Transverse colon (tissue), 3 donors: Measurements from ENCODE around the gene HECTD2.

ENCODE experiments used
- CTCF ChIP-seq, 5 experiments: fragments of 200-600 bp in 3 of 5; fragments of 450-650 bp in 2 of 5; sonication (generic) in 3 of 5; IDR thresholded peaks; 1 replicate in 2 of 5; 2 replicates in 3 of 5; pipeline ENCODE4 v1.5.1; 2016 to 2017; ENCODE audit warnings: antibody characterized with exemption in 5 of 5, inconsistent platforms in 3 of 5, mild to moderate bottlenecking in 2 of 5, moderate library complexity in 1 of 5
- EP300 ChIP-seq: sonication (generic); formaldehyde crosslinking; IDR thresholded peaks from one replicate; pipeline ENCODE4 v1.6.1; 2017; ENCODE audit warnings: antibody characterized with exemption, low read depth
- POLR2A ChIP-seq: fragments of 450-650 bp; IDR thresholded peaks from one replicate; pipeline ENCODE4 v1.6.1; 2016; ENCODE audit warnings: antibody characterized with exemption, mild to moderate bottlenecking, moderate library complexity

- TF ChIP-seq EP300, result no peak
- peak; percentile 66 to 75 (median 69) for TF ChIP-seq CTCF (IDR thresholded peaks at IDR 0.05)
- TF ChIP-seq POLR2A, result no peak
Observed at GRCh38 chr10:91389636-91390512, 20.3 kb upstream of the HECTD2 start.
